Loucy (cell line): ENCODE data around the gene RNF166.

Experiments used
- CTCF ChIP-seq: fragments of 200-600 bp; sonication (generic); conservative IDR thresholded peaks from 2 replicates; pipeline ENCODE4 v1.5.1; 2014; ENCODE audit warnings: mild to moderate bottlenecking, antibody characterized with exemption, low read length
- EZH2phosphoT487 ChIP-seq: fragments of 200-600 bp; IDR thresholded peaks from 2 replicates; pipeline ENCODE4 v1.6.1; 2018; ENCODE audit warnings: antibody characterized with exemption, mild to moderate bottlenecking, moderate library complexity, borderline replicate concordance

GRCh38 chr16:88732172-88732960, 26.2 kb upstream of the RNF166 start:
- TF ChIP-seq CTCF (no peak), EZH2phosphoT487 (no peak)
